ENCODE results near the gene ZNF853.

DNA sequence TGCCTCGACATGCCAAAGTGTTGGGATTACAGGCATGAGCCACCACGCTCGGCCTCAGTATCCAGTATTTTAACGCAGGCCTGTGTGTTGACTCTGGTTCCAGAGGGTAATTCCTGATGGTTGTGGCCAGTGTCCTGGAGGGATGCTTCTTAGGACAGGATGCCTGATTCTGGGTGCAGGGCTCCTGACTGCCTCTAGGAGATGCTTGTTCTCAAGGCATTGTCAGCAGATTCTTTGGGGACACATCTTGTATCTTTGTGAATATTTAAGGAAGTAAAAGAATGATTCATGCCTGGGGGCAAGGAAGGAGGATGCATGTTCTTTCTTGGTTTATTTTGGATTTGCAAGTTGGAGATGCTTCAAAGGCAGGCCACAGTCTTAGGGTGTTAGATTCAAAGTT lies 36.0 kb upstream of the ZNF853 start:
- TF ChIP-seq CTCF (conservative IDR thresholded peaks at IDR 0.05; ENCODE audit: low read length) (peak; percentile 62), EZH2phosphoT487 (IDR thresholded peaks at IDR 0.05; ENCODE audit: borderline replicate concordance, low read depth, low read length) (no peak)

All from OCI-LY7 (cell line).